ENCODE results near the gene TXNL1. TPM values are rescaled to one million over a fixed set of nuclear protein-coding genes. Genes with fewer than 3 reads are reported as not detected.

The TXNL1 gene
- total and polyA plus RNA-seq, 2 of the 8 experiments (the other 6 are each of a cell fraction or from before 2014, with no cell fraction given) = 35.1 to 85.8 TPM

GRCh38 chr18:56658261-56658660 lies 19.9 kb upstream of the TXNL1 start:
- Histone ChIP-seq H3K4ac (replicated peaks; ENCODE audit: insufficient read length, low read depth, low read length) (no peak overlapping the region), H4K91ac (replicated peaks; ENCODE audit: insufficient read length, low read length) (no peak overlapping the region), H3K23ac (ENCODE audit: insufficient read length) (no peak overlapping the region), H3K4me2 (ENCODE audit: insufficient read depth in 1 of 2, low read depth in 2 of 2, low read length in 2 of 2) (no peak overlapping the region), H3K56ac (replicated peaks; ENCODE audit: insufficient read length, low read depth, low read length) (no peak overlapping the region), H4K8ac (ENCODE audit: extremely low read depth, insufficient read depth, low read length) (no peak overlapping the region), H3K79me2 (ENCODE audit: control insufficient read depth in 1 of 2, insufficient read depth in 2 of 2, low read length in 2 of 2) (peaks cover 0 to 42% of the 10 kb centered on the region in 2 experiments; a peak in 2 of 4 replicates), H3K27me3 (replicated peaks in 1 of 4; ENCODE audit: control insufficient read depth in 3 of 4, extremely low read depth in 1 of 4, insufficient read depth in 3 of 4, low read length in 3 of 4) (no peaks in the 10 kb centered on the region), H4K20me1 (replicated peaks in 1 of 2; ENCODE audit: control insufficient read depth in 1 of 2, insufficient read depth in 2 of 2, low read length in 2 of 2) (peaks cover 0 to 2% of the 10 kb centered on the region in 2 experiments), H2BK15ac (ENCODE audit: low read length) (no peak overlapping the region), H3K9ac (replicated peaks in 1 of 4; ENCODE audit: extremely low read depth in 1 of 4, low read depth in 3 of 4, low read length in 3 of 4) (no peak overlapping the region), H2BK120ac (replicated peaks; ENCODE audit: low read depth, low read length) (no peak overlapping the region), H2BK5ac (ENCODE audit: low read depth, low read length) (no peak overlapping the region), H3K4me3 (ENCODE audit: extremely low read depth in 1 of 4, insufficient read depth in 2 of 4, low read depth in 3 of 4, low read length in 4 of 4) (no peak overlapping the region), H2AFZ (ENCODE audit: low read length) (no peak overlapping the region), H3K23me2 (ENCODE audit: low read depth, low read length) (0 out of 2 replicates have a peak, but pooled peaks cover 2% of the 10 kb centered on the region), H3K9me3 (ENCODE audit: insufficient read depth in 2 of 2, low read depth in 1 of 2, low read length in 1 of 2) (no peaks in the 10 kb centered on the region), H3K18ac (ENCODE audit: extremely low read depth, low read length) (no peak overlapping the region), H3K27ac (ENCODE audit: low read depth, low read length) (no peak overlapping the region), H2AK5ac (ENCODE audit: low read depth, low read length) (no peak overlapping the region), H4K5ac (ENCODE audit: insufficient read length, low read depth, low read length) (no peak overlapping the region), H3K4me1 (replicated peaks in 1 of 4; ENCODE audit: control insufficient read depth in 3 of 4, insufficient read depth in 4 of 4, low read length in 3 of 4) (peaks cover 0 to 2% (median 0%) of the 10 kb centered on the region in 4 experiments; a peak in 1 of 7 replicates), H2BK12ac (ENCODE audit: low read depth, low read length) (no peak overlapping the region), H3K36me3 (ENCODE audit: control insufficient read depth in 2 of 4, insufficient read depth in 4 of 4, low read length in 3 of 4) (no peaks in the 10 kb centered on the region), H3K14ac (ENCODE audit: insufficient read length) (no peak overlapping the region), H2BK20ac (ENCODE audit: low read length) (no peak overlapping the region), H3K79me1 (ENCODE audit: low read depth, low read length) (no peaks in the 10 kb centered on the region; the same call in 1 of the 2 replicates)
- CTCF ChIA-PET (ENCODE audit: partially characterized antibody) = interaction anchor here (1.1 kb wide), 1 partner anchor 15 kb away, joined by 3 read pairs; no protein-coding TSS in a partner anchor
- 96% methylated on average over 2 of the region's 2 CpGs; no CpG with 5 or more reads in 1 of the 2 experiments for WGBS, 2 experiments (ENCODE audit: extremely low coverage in 1 of 2, insufficient coverage in 1 of 2, insufficient read length in 1 of 2, insufficient replicate concordance in 2 of 2, low coverage in 1 of 2, low lambda C conversion rate in 2 of 2, missing lambda C conversion rate in 1 of 2)
- no peak for DNase-seq (ENCODE audit: low read depth in 1 of 2, low spot score in 2 of 2)
- no peak for FAIRE-seq
- POLR2A ChIA-PET (ENCODE audit: partially characterized antibody) = no interaction called here
- no peak for TF ChIP-seq SIX5 (IDR thresholded peaks at IDR 0.05; ENCODE audit: low read depth, low read length)
- TF ChIP-seq CBX5 (IDR thresholded peaks at IDR 0.05; ENCODE audit: low read depth, low read length) = no peak
- TF ChIP-seq JUN (IDR thresholded peaks at IDR 0.05; ENCODE audit: low read depth, low read length) = no peak
- no peak for TF ChIP-seq JUND (IDR thresholded peaks at IDR 0.05; ENCODE audit: low read length)
- TF ChIP-seq TEAD4 (IDR thresholded peaks at IDR 0.05; ENCODE audit: low read depth, low read length) = no peak
- no peak for TF ChIP-seq BACH1 (IDR thresholded peaks at IDR 0.05; ENCODE audit: low read length)
- no peak for TF ChIP-seq CHD2 (IDR thresholded peaks at IDR 0.05; ENCODE audit: low read length)
- TF ChIP-seq MAX (IDR thresholded peaks at IDR 0.05) = no peak
- no peak for TF ChIP-seq SIN3A (conservative IDR thresholded peaks at IDR 0.05 in 1 of 2, IDR thresholded peaks at IDR 0.05 in 1 of 2; ENCODE audit: low read depth in 1 of 2, low read length in 2 of 2)
- no peak for TF ChIP-seq SAP30 (IDR thresholded peaks at IDR 0.05; ENCODE audit: insufficient read depth, insufficient replicate concordance, low read length)
- TF ChIP-seq GABPA (IDR thresholded peaks at IDR 0.05; ENCODE audit: borderline replicate concordance, insufficient read depth, low read length) = no peak
- TF ChIP-seq EZH2 (IDR thresholded peaks at IDR 0.05; ENCODE audit: low read depth, low read length, severe bottlenecking) = no peak
- TF ChIP-seq CTBP2 (IDR thresholded peaks at IDR 0.05; ENCODE audit: borderline replicate concordance, insufficient read depth, insufficient read length, low read length) = no peak
- TF ChIP-seq NRF1 (IDR thresholded peaks at IDR 0.05; ENCODE audit: low read depth, low read length) = no peak

Measured in H1 (cell line).